ENCODE measurements around the gene SACM1L.
"Not testable (repeated sequence)": the region's sequence is repeated elsewhere in the genome, so short reads cannot be mapped to it uniquely, and the experiment has no call there.

GRCh38 chr3:45685722-45686121 is 3.5 kb upstream of the SACM1L start:
- TF ChIP-seq MAX (CRISPR knock-in tag; IDR thresholded peaks at IDR 0.05); CTCF (IDR thresholded peaks at IDR 0.05); ZNF232 (CRISPR knock-in tag; IDR thresholded peaks at IDR 0.05); SP1 (CRISPR knock-in tag; conservative IDR thresholded peaks at IDR 0.05); USF2 (CRISPR knock-in tag; IDR thresholded peaks at IDR 0.05): not testable (repeated sequence)
